ENCODE data around the gene OTULIN.

Gene OTULIN

GRCh38 chr5:14706615-14707021 is 42.1 kb downstream of the OTULIN start:
- H3K4me2 ChIP-seq (ENCODE audit: low read length): peak overlapping the region; percentile 38
- H4K20me1 ChIP-seq (ENCODE audit: control insufficient read depth, insufficient read depth, low read depth, low read length): no peaks in the 10 kb centered on the region
- H3K36me3 ChIP-seq (ENCODE audit: control insufficient read depth, low read length): peaks cover 86% of the 10 kb centered on the region
- no peaks in the 10 kb centered on the region for H3K9me2 ChIP-seq (replicated peaks; ENCODE audit: control insufficient read depth, low read length)
- no peaks in the 10 kb centered on the region for H3K9me3 ChIP-seq (ENCODE audit: control insufficient read depth, insufficient read depth, low read length)
- H3K27ac ChIP-seq (ENCODE audit: low read depth, low read length): peak overlapping the region; percentile 60
- no peak overlapping the region; the same call in 1 of the 2 replicates for H3K4me3 ChIP-seq (ENCODE audit: low read length)
- peaks cover 22% of the 10 kb centered on the region for H3K4me1 ChIP-seq (ENCODE audit: control insufficient read depth, low read length)
- H3K79me2 ChIP-seq (ENCODE audit: control insufficient read depth, low read length): peaks cover 4% of the 10 kb centered on the region; the same call in 1 of the 2 replicates
- no peak for TF ChIP-seq CTCF (IDR thresholded peaks at IDR 0.05; ENCODE audit: low read depth, low read length, poor library complexity, severe bottlenecking)
- no peak for TF ChIP-seq EZH2phosphoT487 (IDR thresholded peaks at IDR 0.05; ENCODE audit: borderline replicate concordance, low read length)
- H3K27me3 ChIP-seq (ENCODE audit: control insufficient read depth, low read length): no peaks in the 10 kb centered on the region
- peaks cover 9% of the 10 kb centered on the region for H3F3A ChIP-seq (ENCODE audit: control insufficient read depth, insufficient read depth)

DNA sequence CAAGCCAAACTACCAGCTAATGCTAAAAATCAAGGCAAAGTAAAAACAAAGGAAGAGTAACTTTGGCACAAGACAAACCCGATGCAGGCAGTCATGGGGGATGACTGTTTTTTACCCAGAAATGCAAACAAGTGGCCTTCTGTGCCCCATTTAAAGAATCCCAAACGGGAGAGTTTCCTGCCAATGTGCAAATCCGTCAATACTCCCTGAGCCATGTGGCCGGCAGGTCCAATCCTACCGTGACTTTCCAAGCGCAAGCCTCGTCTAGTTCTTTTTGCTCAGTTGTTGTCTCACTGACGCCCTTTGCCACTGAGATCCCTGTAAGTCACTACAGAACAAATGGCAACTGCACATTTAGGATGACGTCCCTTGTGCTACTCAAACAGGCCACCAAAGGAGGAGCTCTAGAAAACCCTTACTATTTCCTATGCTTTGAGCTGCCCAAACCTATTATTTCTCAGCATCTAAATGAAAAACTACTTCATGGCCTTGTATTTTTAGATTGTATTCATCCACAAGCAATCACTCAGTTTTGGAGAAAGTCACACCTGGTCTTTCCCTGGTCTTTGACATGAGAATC is 43.4 kb downstream of the OTULIN start:
- H3K9me3 ChIP-seq (ENCODE audit: control insufficient read depth, insufficient read depth, low read length): no peaks in the 10 kb centered on the region
- TF ChIP-seq EZH2phosphoT487 (IDR thresholded peaks at IDR 0.05; ENCODE audit: borderline replicate concordance, low read length) (no peak), CTCF (IDR thresholded peaks at IDR 0.05; ENCODE audit: low read depth, low read length, poor library complexity, severe bottlenecking) (no peak)
- H3K4me2 ChIP-seq (ENCODE audit: low read length): no peak overlapping the region
- peaks cover 22% of the 10 kb centered on the region for H3K4me1 ChIP-seq (ENCODE audit: control insufficient read depth, low read length)
- no peaks in the 10 kb centered on the region for H3K9me2 ChIP-seq (replicated peaks; ENCODE audit: control insufficient read depth, low read length)
- H3K36me3 ChIP-seq (ENCODE audit: control insufficient read depth, low read length): peaks cover 92% of the 10 kb centered on the region
- peaks cover 9% of the 10 kb centered on the region for H3F3A ChIP-seq (ENCODE audit: control insufficient read depth, insufficient read depth)
- no peaks in the 10 kb centered on the region for H4K20me1 ChIP-seq (ENCODE audit: control insufficient read depth, insufficient read depth, low read depth, low read length)
- H3K27me3 ChIP-seq (ENCODE audit: control insufficient read depth, low read length): no peaks in the 10 kb centered on the region
- H3K79me2 ChIP-seq (ENCODE audit: control insufficient read depth, low read length): peaks cover 4% of the 10 kb centered on the region; the same call in 1 of the 2 replicates
- H3K4me3 ChIP-seq (ENCODE audit: low read length): no peak overlapping the region
- H3K27ac ChIP-seq (ENCODE audit: low read depth, low read length): no peak overlapping the region

GRCh38 chr5:14708551-14708950 is 44.0 kb downstream of the OTULIN start:
- Histone ChIP-seq H3K9me2 (replicated peaks; ENCODE audit: control insufficient read depth, low read length) (no peaks in the 10 kb centered on the region), H3K27me3 (ENCODE audit: control insufficient read depth, low read length) (no peaks in the 10 kb centered on the region), H3K9me3 (ENCODE audit: control insufficient read depth, insufficient read depth, low read length) (no peaks in the 10 kb centered on the region), H3F3A (ENCODE audit: control insufficient read depth, insufficient read depth) (peaks cover 9% of the 10 kb centered on the region), H4K20me1 (ENCODE audit: control insufficient read depth, insufficient read depth, low read depth, low read length) (no peaks in the 10 kb centered on the region), H3K36me3 (ENCODE audit: control insufficient read depth, low read length) (peaks cover 94% of the 10 kb centered on the region), H3K27ac (ENCODE audit: low read depth, low read length) (no peak overlapping the region), H3K79me2 (ENCODE audit: control insufficient read depth, low read length) (peaks cover 4% of the 10 kb centered on the region; the same call in 1 of the 2 replicates), H3K4me1 (ENCODE audit: control insufficient read depth, low read length) (peaks cover 22% of the 10 kb centered on the region), H3K4me2 (ENCODE audit: low read length) (no peak overlapping the region), H3K4me3 (ENCODE audit: low read length) (no peak overlapping the region)
- TF ChIP-seq EZH2phosphoT487 (IDR thresholded peaks at IDR 0.05; ENCODE audit: borderline replicate concordance, low read length): no peak
- no peak for TF ChIP-seq CTCF (IDR thresholded peaks at IDR 0.05; ENCODE audit: low read depth, low read length, poor library complexity, severe bottlenecking)

Measured in DOHH2 (cell line).